OCI-LY7 (cell line): Measurements from ENCODE around the gene PHACTR1. TPM values are rescaled to one million over a fixed set of nuclear protein-coding genes. Genes with fewer than 3 reads are reported as not detected.

ENCODE experiments used
- BruUV-seq: library from RNA; stranded (reverse); fragments of 400-500 nt; replicated peaks from 2 replicates; lab custom pipeline; 2021; lab: Mats Ljungman, UMichigan
- CTCF ChIA-PET: fragments of 300-600 bp; sonication (Branson Sonifier 250); formaldehyde crosslinking; loops from one replicate; lab custom pipeline; 2022; ENCODE audit warnings: antibody characterized with exemption; ENCODE audit not compliant: unreplicated experiment; lab: Charles Lee
- POLR2A ChIA-PET: fragments of 300-600 bp; sonication (Branson Sonifier 250); formaldehyde crosslinking; loops from one replicate; lab custom pipeline; 2022; ENCODE audit warnings: antibody characterized with exemption; lab: Charles Lee
- DNase-seq: peaks from one replicate; pipeline ENCODE4 v3.0.0-alpha.2; 2015; ENCODE audit warnings: low spot score
- H2AFZ ChIP-seq: fragments of 200-600 bp; sonication (generic), shearing (Covaris generic); 2 replicates; pipeline ENCODE4 v1.6.1; 2014; ENCODE audit warnings: mild to moderate bottlenecking, antibody characterized with exemption, low read length, moderate library complexity
- H3K27ac ChIP-seq: fragments of 200-600 bp; sonication (generic); 2 replicates; pipeline ENCODE4 v1.5.1; 2014; ENCODE audit warnings: mixed run types, low read depth, mild to moderate bottlenecking, moderate library complexity, low read length, inconsistent platforms; ENCODE audit not compliant: poor library complexity, severe bottlenecking
- H3K36me3 ChIP-seq: fragments of 200-600 bp; sonication (generic); 2 replicates; pipeline ENCODE4 v1.6.1; 2014; ENCODE audit warnings: mild to moderate bottlenecking, antibody characterized with exemption, low read length, moderate library complexity, mixed read lengths; ENCODE audit not compliant: insufficient read depth
- H3K4me1 ChIP-seq: fragments of 200-600 bp; sonication (generic); 2 replicates; pipeline ENCODE4 v1.5.1; 2014; ENCODE audit warnings: mild to moderate bottlenecking, low read length; ENCODE audit not compliant: insufficient read depth, poor library complexity, severe bottlenecking
- H3K4me2 ChIP-seq: fragments of 200-600 bp; sonication (generic); 2 replicates; pipeline ENCODE4 v1.6.1; 2014; ENCODE audit warnings: mild to moderate bottlenecking, low read length
- H3K4me3 ChIP-seq: fragments of 200-600 bp; sonication (generic); 2 replicates; pipeline ENCODE4 v1.5.1; 2014; ENCODE audit warnings: mild to moderate bottlenecking, low read depth, low read length; ENCODE audit not compliant: poor library complexity, severe bottlenecking
- H3K79me2 ChIP-seq: fragments of 200-600 bp; sonication (generic); 2 replicates; pipeline ENCODE4 v1.6.1; 2016; ENCODE audit warnings: low read depth, mild to moderate bottlenecking, low read length, moderate library complexity, mixed read lengths; ENCODE audit not compliant: insufficient read depth
- H3K9me2 ChIP-seq: fragments of 200-600 bp; sonication (generic); 2 replicates; pipeline ENCODE4 v1.6.1; 2016; ENCODE audit warnings: mild to moderate bottlenecking, low read length, mixed read lengths; ENCODE audit not compliant: insufficient read depth
- H3K9me3 ChIP-seq: fragments of 200-600 bp; sonication (generic); 2 replicates; pipeline ENCODE4 v1.6.1; 2014; ENCODE audit warnings: mild to moderate bottlenecking, mixed run types, low read length, mixed read lengths
- H4K20me1 ChIP-seq: fragments of 200-600 bp; sonication (generic); 2 replicates; pipeline ENCODE4 v1.6.1; 2014; ENCODE audit warnings: mild to moderate bottlenecking, antibody characterized with exemption, low read length, moderate library complexity, mixed read lengths; ENCODE audit not compliant: insufficient read depth
- EZH2phosphoT487 ChIP-seq: fragments of 200-600 bp; sonication (generic); IDR thresholded peaks from 2 replicates; pipeline ENCODE4 v1.6.1; 2018; ENCODE audit warnings: low read depth, borderline replicate concordance, mild to moderate bottlenecking, mixed run types, antibody characterized with exemption, low read length, moderate library complexity, mixed read lengths
- intact Hi-C: fragments of 100-400 bp; cut with micrococcal nuclease; formaldehyde crosslinking; loops from one replicate; pipeline ENCODE4 v1.10.0; 2022; ENCODE audit not compliant: unreplicated experiment
- total RNA-seq, 2 experiments: library from RNA; depleted of rRNA in 1 of 2; stranded (reverse); fragments of >200 nt in 1 of 2; shearing (Covaris generic) in 1 of 2; gene quantifications; 2 replicates each; pipeline ENCODE4 v1.2.3, GENCODE V29; 2014 to 2022
- TF ChIP-seq, protein P1 (sequence below): fragments of 200-600 bp; sonication (generic); conservative IDR thresholded peaks from 2 replicates; pipeline ENCODE4 v1.5.1; 2014; ENCODE audit warnings: mild to moderate bottlenecking, antibody characterized with exemption, low read length, moderate library complexity, mixed read lengths

PHACTR1 gene
- total RNA-seq, 2 experiments from 2014 or later, result 25.1 to 46.6 TPM

DNA sequence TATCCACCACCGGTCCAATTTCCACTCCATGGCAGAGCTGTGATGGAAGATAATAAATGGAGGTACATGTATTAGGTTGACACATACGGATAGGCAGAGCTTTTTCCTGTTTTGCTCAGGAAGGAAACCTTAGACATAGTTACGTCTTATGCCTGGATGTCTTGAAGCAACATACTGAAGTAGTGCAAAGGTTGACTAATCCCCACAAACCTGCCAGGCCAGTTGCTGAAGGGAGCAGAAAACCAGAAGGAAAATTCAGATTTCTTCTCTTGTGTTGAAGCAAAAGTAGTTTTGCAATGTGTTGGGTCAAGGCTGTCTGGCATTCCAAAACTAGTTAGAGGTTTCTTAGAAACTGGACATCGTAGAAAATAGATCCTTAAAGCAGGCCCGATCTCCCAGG, 68.7 kb downstream of the PHACTR1 start:
- DNase-seq, result no peak
- CTCF ChIA-PET, result no interaction called here
- TF ChIP-seq, protein P1, sequence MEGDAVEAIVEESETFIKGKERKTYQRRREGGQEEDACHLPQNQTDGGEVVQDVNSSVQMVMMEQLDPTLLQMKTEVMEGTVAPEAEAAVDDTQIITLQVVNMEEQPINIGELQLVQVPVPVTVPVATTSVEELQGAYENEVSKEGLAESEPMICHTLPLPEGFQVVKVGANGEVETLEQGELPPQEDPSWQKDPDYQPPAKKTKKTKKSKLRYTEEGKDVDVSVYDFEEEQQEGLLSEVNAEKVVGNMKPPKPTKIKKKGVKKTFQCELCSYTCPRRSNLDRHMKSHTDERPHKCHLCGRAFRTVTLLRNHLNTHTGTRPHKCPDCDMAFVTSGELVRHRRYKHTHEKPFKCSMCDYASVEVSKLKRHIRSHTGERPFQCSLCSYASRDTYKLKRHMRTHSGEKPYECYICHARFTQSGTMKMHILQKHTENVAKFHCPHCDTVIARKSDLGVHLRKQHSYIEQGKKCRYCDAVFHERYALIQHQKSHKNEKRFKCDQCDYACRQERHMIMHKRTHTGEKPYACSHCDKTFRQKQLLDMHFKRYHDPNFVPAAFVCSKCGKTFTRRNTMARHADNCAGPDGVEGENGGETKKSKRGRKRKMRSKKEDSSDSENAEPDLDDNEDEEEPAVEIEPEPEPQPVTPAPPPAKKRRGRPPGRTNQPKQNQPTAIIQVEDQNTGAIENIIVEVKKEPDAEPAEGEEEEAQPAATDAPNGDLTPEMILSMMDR, result no peak
- TF ChIP-seq EZH2phosphoT487, result no peak
- H3K4me1 ChIP-seq, result no peaks in the 10 kb centered on the region
- intact Hi-C loops, result no loop called here
- no peaks in the 10 kb centered on the region for H3K9me3 ChIP-seq
- no peaks in the 10 kb centered on the region for H3K79me2 ChIP-seq
- no peak overlapping the region for H3K4me2 ChIP-seq
- no peaks in the 10 kb centered on the region for H4K20me1 ChIP-seq
- no peak overlapping the region for H3K27ac ChIP-seq
- H3K9me2 ChIP-seq, result no peaks in the 10 kb centered on the region
- no peak overlapping the region for H2AFZ ChIP-seq
- BruUV-seq, result no TSS peak
- no peak overlapping the region for H3K4me3 ChIP-seq
- POLR2A ChIA-PET, result no interaction called here
- H3K36me3 ChIP-seq, result no peaks in the 10 kb centered on the region

- Histone ChIP-seq H2AFZ (no peak overlapping the region), H3K9me3 (no peaks in the 10 kb centered on the region), H3K9me2 (no peaks in the 10 kb centered on the region), H3K27ac (no peak overlapping the region), H3K4me1 (no peaks in the 10 kb centered on the region), H3K79me2 (no peaks in the 10 kb centered on the region), H3K4me3 (no peak overlapping the region), H4K20me1 (no peaks in the 10 kb centered on the region), H3K36me3 (no peaks in the 10 kb centered on the region), H3K4me2 (no peak overlapping the region)
- intact Hi-C loops, result no loop called here
- TF ChIP-seq, protein P1, result no peak
- no peak for TF ChIP-seq EZH2phosphoT487
- CTCF ChIA-PET, result no interaction called here
- POLR2A ChIA-PET, result interaction anchor here (0.6 kb wide), 1 partner anchor 12 kb away, joined by 3 read pairs; no protein-coding TSS in a partner anchor
- DNase-seq, result no peak
- no TSS peak for BruUV-seq
These were observed 69.4 kb downstream of the PHACTR1 start for GRCh38 chr6:12785921-12786320.

- no peak for DNase-seq
- Histone ChIP-seq H3K36me3 (no peaks in the 10 kb centered on the region), H3K4me3 (no peak overlapping the region), H3K4me1 (no peaks in the 10 kb centered on the region), H3K9me3 (no peaks in the 10 kb centered on the region), H3K4me2 (no peak overlapping the region), H4K20me1 (no peaks in the 10 kb centered on the region), H3K9me2 (no peaks in the 10 kb centered on the region), H3K79me2 (no peaks in the 10 kb centered on the region), H2AFZ (no peak overlapping the region), H3K27ac (no peak overlapping the region)
- POLR2A ChIA-PET, result no interaction called here
- CTCF ChIA-PET, result no interaction called here
- TF ChIP-seq, protein P1, result no peak
- no peak for TF ChIP-seq EZH2phosphoT487
- no TSS peak for BruUV-seq
- intact Hi-C loops, result no loop called here
These were observed 74.8 kb downstream of the PHACTR1 start for GRCh38 chr6:12791371-12791770.
